ENCODE measurements around the gene PLA2G2F. TPM values are rescaled to one million over a fixed set of nuclear protein-coding genes. Genes with fewer than 3 reads are reported as not detected.

Gene PLA2G2F
- total RNA-seq, 1 donor from 2014 or later = not detected

- Mint-ChIP-seq H3K36me3 (ENCODE audit: low read depth, unreplicated experiment) (no peaks in the 10 kb centered on the region), H3K4me3 (ENCODE audit: unreplicated experiment) (no peak overlapping the region), H3K9me3 (ENCODE audit: unreplicated experiment) (no peaks in the 10 kb centered on the region), H3K27ac (ENCODE audit: unreplicated experiment) (no peak overlapping the region), H3K27me3 (ENCODE audit: unreplicated experiment) (peaks cover 2% of the 10 kb centered on the region), H3K4me1 (ENCODE audit: unreplicated experiment) (no peaks in the 10 kb centered on the region)
- TF ChIP-seq CTCF (IDR thresholded peaks at IDR 0.05; ENCODE audit: unreplicated experiment) = no peak
- DNase-seq (ENCODE audit: low spot score) = no peak
These were observed 30.6 kb upstream of the PLA2G2F start for GRCh38 chr1:20108366-20109123.

- Mint-ChIP-seq H3K27ac (ENCODE audit: unreplicated experiment) (no peak overlapping the region), H3K4me1 (ENCODE audit: unreplicated experiment) (peaks cover 2% of the 10 kb centered on the region), H3K36me3 (ENCODE audit: low read depth, unreplicated experiment) (no peaks in the 10 kb centered on the region), H3K27me3 (ENCODE audit: unreplicated experiment) (peaks cover 2% of the 10 kb centered on the region), H3K4me3 (ENCODE audit: unreplicated experiment) (no peak overlapping the region), H3K9me3 (ENCODE audit: unreplicated experiment) (no peaks in the 10 kb centered on the region)
- no peak for DNase-seq (ENCODE audit: low spot score)
- TF ChIP-seq CTCF (IDR thresholded peaks at IDR 0.05; ENCODE audit: unreplicated experiment) = no peak
These were observed 29.8 kb upstream of the PLA2G2F start for GRCh38 chr1:20109223-20109856.

- peaks cover 4% of the 10 kb centered on the region for H3K27me3 Mint-ChIP-seq (ENCODE audit: unreplicated experiment)
- no peak for DNase-seq (ENCODE audit: low spot score)
- no peak for TF ChIP-seq CTCF (IDR thresholded peaks at IDR 0.05; ENCODE audit: unreplicated experiment)
- no peak overlapping the region for H3K27ac Mint-ChIP-seq (ENCODE audit: unreplicated experiment)
- H3K4me1 Mint-ChIP-seq (ENCODE audit: unreplicated experiment) = peaks cover 4% of the 10 kb centered on the region
- no peaks in the 10 kb centered on the region for H3K9me3 Mint-ChIP-seq (ENCODE audit: unreplicated experiment)
- no peaks in the 10 kb centered on the region for H3K36me3 Mint-ChIP-seq (ENCODE audit: low read depth, unreplicated experiment)
- H3K4me3 Mint-ChIP-seq (ENCODE audit: unreplicated experiment) = no peak overlapping the region
These were observed 28.4 kb upstream of the PLA2G2F start for GRCh38 chr1:20110679-20111078.

- Mint-ChIP-seq H3K36me3 (ENCODE audit: low read depth, unreplicated experiment) (no peaks in the 10 kb centered on the region), H3K27me3 (ENCODE audit: unreplicated experiment) (peaks cover 4% of the 10 kb centered on the region), H3K4me1 (ENCODE audit: unreplicated experiment) (peaks cover 4% of the 10 kb centered on the region), H3K9me3 (ENCODE audit: unreplicated experiment) (no peaks in the 10 kb centered on the region), H3K27ac (ENCODE audit: unreplicated experiment) (no peak overlapping the region), H3K4me3 (ENCODE audit: unreplicated experiment) (no peak overlapping the region)
- no peak for DNase-seq (ENCODE audit: low spot score)
- TF ChIP-seq CTCF (IDR thresholded peaks at IDR 0.05; ENCODE audit: unreplicated experiment) = no peak
These were observed 27.7 kb upstream of the PLA2G2F start for GRCh38 chr1:20111452-20111851.
